GM19035 (cell line): Measurements from ENCODE around the gene SLC25A24.
"Not testable (repeated sequence)": the region's sequence is repeated elsewhere in the genome, so short reads cannot be mapped to it uniquely, and the experiment has no call there.

ENCODE experiments used
- ATAC-seq: cut with Tn5 transposase; IDR thresholded peaks from one replicate; pipeline ENCODE4 v1.9.1; 2021; ENCODE audit not compliant: unreplicated experiment

The SLC25A24 gene

GRCh38 chr1:108199781-108200686 lies at the start of gene SLC25A24:
TSS of gene SLC25A24 (minus strand) at chr1:108200343. CDS start at chr1:108200138, 205 bp downstream.
- peak; percentile 91 for ATAC-seq

- ATAC-seq = not testable (repeated sequence)
Measured at GRCh38 chr1:108243976-108244375, 43.8 kb upstream of the SLC25A24 start, which contains the start of gene NBPF4. TSS of gene NBPF4 (minus strand) at chr1:108244076. CDS start at chr1:108243761, 315 bp downstream.

- not testable (repeated sequence) for ATAC-seq
Measured at GRCh38 chr1:108239426-108239825, 39.3 kb upstream of the SLC25A24 start.

- not testable (repeated sequence) for ATAC-seq
Measured at GRCh38 chr1:108235308-108235707, 35.2 kb upstream of the SLC25A24 start.

GRCh38 chr1:108232183-108232582 lies 32.0 kb upstream of the SLC25A24 start:
- ATAC-seq = not testable (repeated sequence)

- ATAC-seq = not testable (repeated sequence)
Measured at GRCh38 chr1:108229976-108230375, 29.8 kb upstream of the SLC25A24 start.

GRCh38 chr1:108227772-108228171 lies 27.6 kb upstream of the SLC25A24 start:
- ATAC-seq = not testable (repeated sequence)

- not testable (repeated sequence) for ATAC-seq
Measured at GRCh38 chr1:108226855-108227254, 26.7 kb upstream of the SLC25A24 start.

- ATAC-seq = not testable (repeated sequence)
Measured at GRCh38 chr1:108223226-108223625, 23.1 kb upstream of the SLC25A24 start.

GRCh38 chr1:108217515-108218174 lies 17.5 kb upstream of the SLC25A24 start:
- ATAC-seq = not testable (repeated sequence)

- ATAC-seq = not testable (repeated sequence)
Measured at GRCh38 chr1:108217007-108217406, 16.9 kb upstream of the SLC25A24 start.

GRCh38 chr1:108216028-108216890 lies 16.1 kb upstream of the SLC25A24 start:
- not testable (repeated sequence) for ATAC-seq

- ATAC-seq = peak; percentile 68
Measured at GRCh38 chr1:108214641-108215465, 14.7 kb upstream of the SLC25A24 start.

- ATAC-seq = no peak
Measured at GRCh38 chr1:108211014-108211413, 10.9 kb upstream of the SLC25A24 start.

- ATAC-seq = no peak
Measured at GRCh38 chr1:108209456-108210108, 9.4 kb upstream of the SLC25A24 start.

GRCh38 chr1:108208724-108209446 lies 8.7 kb upstream of the SLC25A24 start:
- ATAC-seq = no peak

GRCh38 chr1:108203582-108203981 lies 3.4 kb upstream of the SLC25A24 start:
- not testable (repeated sequence) for ATAC-seq

- no peak for ATAC-seq
Measured at GRCh38 chr1:108201687-108202086, 1.5 kb upstream of the SLC25A24 start.

- peak; percentile 16 for ATAC-seq
Measured at GRCh38 chr1:108200687-108201051, 526 bp upstream of the SLC25A24 start.
